ENCODE data around the gene GSTA3.
"Not testable (repeated sequence)": the region's sequence is repeated elsewhere in the genome, so short reads cannot be mapped to it uniquely, and the experiment has no call there.

Gene GSTA3

GRCh38 chr6:52868240-52868639, 41.3 kb downstream of the GSTA3 start:
- no peak overlapping the region for H3K27ac ChIP-seq
- ChIA-PET POLR2A (ENCODE audit: low non-redundant PET) (no interaction called here), CTCF (interaction anchor here (0.6 to 1.2 kb wide), 3 partner anchors 17 to 108 kb away, joined by 3 to 4 read pairs (median 3); no protein-coding TSS in a partner anchor)
- no peak for DNase-seq (ENCODE audit: low spot score)
- TF ChIP-seq, protein P1, sequence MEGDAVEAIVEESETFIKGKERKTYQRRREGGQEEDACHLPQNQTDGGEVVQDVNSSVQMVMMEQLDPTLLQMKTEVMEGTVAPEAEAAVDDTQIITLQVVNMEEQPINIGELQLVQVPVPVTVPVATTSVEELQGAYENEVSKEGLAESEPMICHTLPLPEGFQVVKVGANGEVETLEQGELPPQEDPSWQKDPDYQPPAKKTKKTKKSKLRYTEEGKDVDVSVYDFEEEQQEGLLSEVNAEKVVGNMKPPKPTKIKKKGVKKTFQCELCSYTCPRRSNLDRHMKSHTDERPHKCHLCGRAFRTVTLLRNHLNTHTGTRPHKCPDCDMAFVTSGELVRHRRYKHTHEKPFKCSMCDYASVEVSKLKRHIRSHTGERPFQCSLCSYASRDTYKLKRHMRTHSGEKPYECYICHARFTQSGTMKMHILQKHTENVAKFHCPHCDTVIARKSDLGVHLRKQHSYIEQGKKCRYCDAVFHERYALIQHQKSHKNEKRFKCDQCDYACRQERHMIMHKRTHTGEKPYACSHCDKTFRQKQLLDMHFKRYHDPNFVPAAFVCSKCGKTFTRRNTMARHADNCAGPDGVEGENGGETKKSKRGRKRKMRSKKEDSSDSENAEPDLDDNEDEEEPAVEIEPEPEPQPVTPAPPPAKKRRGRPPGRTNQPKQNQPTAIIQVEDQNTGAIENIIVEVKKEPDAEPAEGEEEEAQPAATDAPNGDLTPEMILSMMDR (conservative IDR thresholded peaks at IDR 0.05; ENCODE audit: low read depth) = no peak

DNA sequence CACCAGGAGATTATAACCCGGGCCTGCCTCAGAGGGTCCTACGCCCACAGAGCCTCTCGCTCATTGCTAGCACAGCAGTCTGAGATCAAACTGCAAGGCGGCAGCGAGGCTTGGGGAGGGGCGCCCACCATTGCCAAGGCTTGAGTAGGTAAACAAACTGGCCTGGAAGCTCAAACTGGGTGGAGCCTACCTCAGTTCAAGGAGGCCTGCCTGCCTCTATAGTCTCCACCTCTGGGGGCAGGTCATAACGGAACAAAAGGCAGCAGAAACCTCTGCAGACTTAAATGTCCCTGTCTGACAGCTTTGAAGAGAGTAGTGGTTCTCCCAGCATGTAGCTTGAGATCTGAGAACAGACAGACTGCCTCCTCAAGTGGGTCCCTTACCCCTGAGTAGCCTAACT, 48.3 kb downstream of the GSTA3 start:
- POLR2A ChIA-PET (ENCODE audit: low non-redundant PET) = not testable (repeated sequence)

GRCh38 chr6:52858416-52858815, 51.1 kb downstream of the GSTA3 start:
- CTCF ChIA-PET = no interaction called here
- H3K27ac ChIP-seq = no peak overlapping the region
- POLR2A ChIA-PET (ENCODE audit: low non-redundant PET) = no interaction called here
- DNase-seq (ENCODE audit: low spot score) = no peak
- TF ChIP-seq, protein P1 (conservative IDR thresholded peaks at IDR 0.05; ENCODE audit: low read depth) = no peak

More for the DNA sequence above, 48.3 kb downstream of the GSTA3 start:
- CTCF ChIA-PET; DNase-seq (ENCODE audit: low spot score); H3K27ac ChIP-seq: not testable (repeated sequence)

DNA sequence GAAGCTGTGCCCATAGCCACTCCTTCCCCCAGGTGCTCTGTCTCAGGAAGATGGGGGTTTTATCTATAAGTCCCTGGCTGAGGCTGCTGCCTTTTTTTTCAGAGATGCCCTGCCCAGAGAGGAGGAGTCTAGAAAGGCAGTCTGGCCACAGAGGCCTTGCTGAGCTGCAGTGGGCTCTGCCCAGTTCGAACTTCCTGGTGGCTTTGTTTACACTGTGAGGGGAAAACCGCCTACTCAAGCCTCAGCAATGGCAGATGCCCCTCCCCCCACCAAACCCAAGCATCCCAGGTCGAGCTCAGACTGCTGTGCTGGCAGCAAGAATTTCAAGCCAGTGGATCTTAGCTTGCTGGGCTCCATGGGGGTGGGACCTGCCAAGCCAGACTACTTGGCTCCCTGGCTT, 53.4 kb downstream of the GSTA3 start:
- POLR2A ChIA-PET (ENCODE audit: low non-redundant PET); CTCF ChIA-PET; H3K27ac ChIP-seq; DNase-seq (ENCODE audit: low spot score): not testable (repeated sequence)

DNA sequence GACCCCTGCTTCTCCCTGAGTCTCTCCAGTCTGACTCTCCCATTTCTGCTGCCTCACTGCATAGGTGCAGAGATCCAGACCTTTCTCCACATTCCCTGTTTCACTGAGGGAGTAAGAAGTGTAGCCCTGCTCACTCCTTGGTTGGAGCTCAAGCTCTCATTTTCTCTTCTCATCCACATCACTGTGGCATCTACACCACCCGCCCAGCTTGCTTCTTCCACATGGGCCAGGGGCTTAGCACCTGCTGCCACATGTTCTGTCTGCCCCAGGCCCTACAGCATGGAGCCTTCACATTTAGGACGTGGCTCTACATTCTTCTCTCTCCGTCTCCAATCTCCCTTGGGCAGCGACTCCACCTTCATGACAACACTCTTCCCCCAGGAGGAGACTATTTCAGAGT, 60.4 kb downstream of the GSTA3 start:
- no peak overlapping the region for H3K27ac ChIP-seq
- TF ChIP-seq, protein P1 (conservative IDR thresholded peaks at IDR 0.05; ENCODE audit: low read depth) = no peak
- CTCF ChIA-PET = no interaction called here
- POLR2A ChIA-PET (ENCODE audit: low non-redundant PET) = no interaction called here
- DNase-seq (ENCODE audit: low spot score) = no peak
